Suprapubic skin (tissue), 4 donors: Measurements from ENCODE around the gene FEV. TPM values are rescaled to one million over a fixed set of nuclear protein-coding genes. Genes with fewer than 3 reads are reported as not detected.

Source experiments
- DNase-seq, 2 donors: peaks; one replicate each; pipeline ENCODE4 v3.0.0-alpha.2; 2019; ENCODE audit warnings: low spot score in 2 of 2
- H3K27ac ChIP-seq: fragments of 200-600 bp; sonication (generic); one replicate; pipeline ENCODE4 v1.5.1; 2019
- H3K27me3 ChIP-seq: fragments of 200-600 bp; sonication (generic); one replicate; pipeline ENCODE4 v1.5.1; 2019
- H3K36me3 ChIP-seq: fragments of 200-600 bp; sonication (generic); one replicate; pipeline ENCODE4 v1.5.1; 2019
- H3K4me1 ChIP-seq: fragments of 200-600 bp; sonication (generic); one replicate; pipeline ENCODE4 v1.5.1; 2019
- H3K4me3 ChIP-seq: fragments of 200-600 bp; sonication (generic); one replicate; pipeline ENCODE4 v1.5.1; 2019; ENCODE audit warnings: mild to moderate bottlenecking
- H3K9me3 ChIP-seq: fragments of 200-600 bp; sonication (generic); one replicate; pipeline ENCODE4 v1.5.1; 2019
- EP300 ChIP-seq: sonication (generic); formaldehyde crosslinking; IDR thresholded peaks from one replicate; pipeline ENCODE4 v1.6.1; 2017; ENCODE audit warnings: antibody characterized with exemption
- POLR2A ChIP-seq, 2 donors: fragments of 450-650 bp; IDR thresholded peaks; one replicate each; pipeline ENCODE4 v1.6.1; 2017; ENCODE audit warnings: antibody characterized with exemption in 2 of 2, mild to moderate bottlenecking in 2 of 2, moderate library complexity in 2 of 2
- POLR2AphosphoS5 ChIP-seq, 3 donors: sonication (generic); formaldehyde crosslinking; IDR thresholded peaks; one replicate each; pipeline ENCODE4 v1.6.1; 2017; ENCODE audit warnings: antibody characterized with exemption in 3 of 3
- WGBS: methylation state at CpG from one replicate; pipeline ENCODE4 v1.1.5; 2018; 5-methylcytosine and 5-hydroxymethylcytosine counted together
- total RNA-seq, 4 donors: library from RNA; depleted of rRNA; stranded (reverse); fragments of >200 nt; gene quantifications; one replicate each; pipeline ENCODE4 v1.1.0, GENCODE V29; 2016
- TF ChIP-seq, protein P1 (sequence below), 2 donors: fragments of 200-600 bp in 1 of 2; fragments of 450-650 bp in 1 of 2; sonication (generic) in 1 of 2; IDR thresholded peaks; one replicate each; pipeline ENCODE4 v1.5.1; 2016 to 2019; ENCODE audit warnings: antibody characterized with exemption in 2 of 2, mild to moderate bottlenecking in 1 of 2, moderate library complexity in 1 of 2

Gene FEV
- not detected for total RNA-seq

DNA sequence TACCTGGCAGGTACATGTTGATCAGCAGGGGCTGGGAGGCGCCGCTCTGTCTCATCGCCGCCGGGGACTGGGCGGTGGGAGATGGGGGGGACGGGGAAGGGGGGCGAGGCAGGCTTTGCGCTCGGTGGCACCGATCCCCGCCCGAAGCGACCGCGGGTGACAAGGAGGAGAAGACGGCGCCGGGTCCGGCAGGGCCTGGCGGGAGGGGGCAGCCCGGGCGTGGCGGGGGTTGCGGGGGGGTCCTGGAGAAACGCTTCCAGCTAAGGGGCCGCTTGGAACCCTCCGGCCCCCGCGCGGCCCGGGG is at the start of gene FEV:
TSS of gene FEV (minus strand) at position 164 of the 304 bp plus-strand sequence. CDS start at position 55, 109 bp downstream.
- H3K36me3 ChIP-seq = no peaks in the 10 kb centered on the region
- peaks cover 45% of the 10 kb centered on the region for H3K4me1 ChIP-seq
- H3K27ac ChIP-seq = no peak within 1 kb of the TSS
- TF ChIP-seq EP300 (no peak), POLR2AphosphoS5 (IDR thresholded peaks at IDR 0.05) (no peak), POLR2A (IDR thresholded peaks at IDR 0.05) (no peak)
- TF ChIP-seq, protein P1, sequence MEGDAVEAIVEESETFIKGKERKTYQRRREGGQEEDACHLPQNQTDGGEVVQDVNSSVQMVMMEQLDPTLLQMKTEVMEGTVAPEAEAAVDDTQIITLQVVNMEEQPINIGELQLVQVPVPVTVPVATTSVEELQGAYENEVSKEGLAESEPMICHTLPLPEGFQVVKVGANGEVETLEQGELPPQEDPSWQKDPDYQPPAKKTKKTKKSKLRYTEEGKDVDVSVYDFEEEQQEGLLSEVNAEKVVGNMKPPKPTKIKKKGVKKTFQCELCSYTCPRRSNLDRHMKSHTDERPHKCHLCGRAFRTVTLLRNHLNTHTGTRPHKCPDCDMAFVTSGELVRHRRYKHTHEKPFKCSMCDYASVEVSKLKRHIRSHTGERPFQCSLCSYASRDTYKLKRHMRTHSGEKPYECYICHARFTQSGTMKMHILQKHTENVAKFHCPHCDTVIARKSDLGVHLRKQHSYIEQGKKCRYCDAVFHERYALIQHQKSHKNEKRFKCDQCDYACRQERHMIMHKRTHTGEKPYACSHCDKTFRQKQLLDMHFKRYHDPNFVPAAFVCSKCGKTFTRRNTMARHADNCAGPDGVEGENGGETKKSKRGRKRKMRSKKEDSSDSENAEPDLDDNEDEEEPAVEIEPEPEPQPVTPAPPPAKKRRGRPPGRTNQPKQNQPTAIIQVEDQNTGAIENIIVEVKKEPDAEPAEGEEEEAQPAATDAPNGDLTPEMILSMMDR (IDR thresholded peaks at IDR 0.05) = no peak
- peaks cover 100% of the 10 kb centered on the region for H3K27me3 ChIP-seq
- H3K9me3 ChIP-seq = no peaks in the 10 kb centered on the region
- H3K4me3 ChIP-seq = peak within 1 kb of the TSS; percentile 0
- 0% methylated on average over 7 of the region's 32 CpGs for WGBS
- DNase-seq = no peak

DNA sequence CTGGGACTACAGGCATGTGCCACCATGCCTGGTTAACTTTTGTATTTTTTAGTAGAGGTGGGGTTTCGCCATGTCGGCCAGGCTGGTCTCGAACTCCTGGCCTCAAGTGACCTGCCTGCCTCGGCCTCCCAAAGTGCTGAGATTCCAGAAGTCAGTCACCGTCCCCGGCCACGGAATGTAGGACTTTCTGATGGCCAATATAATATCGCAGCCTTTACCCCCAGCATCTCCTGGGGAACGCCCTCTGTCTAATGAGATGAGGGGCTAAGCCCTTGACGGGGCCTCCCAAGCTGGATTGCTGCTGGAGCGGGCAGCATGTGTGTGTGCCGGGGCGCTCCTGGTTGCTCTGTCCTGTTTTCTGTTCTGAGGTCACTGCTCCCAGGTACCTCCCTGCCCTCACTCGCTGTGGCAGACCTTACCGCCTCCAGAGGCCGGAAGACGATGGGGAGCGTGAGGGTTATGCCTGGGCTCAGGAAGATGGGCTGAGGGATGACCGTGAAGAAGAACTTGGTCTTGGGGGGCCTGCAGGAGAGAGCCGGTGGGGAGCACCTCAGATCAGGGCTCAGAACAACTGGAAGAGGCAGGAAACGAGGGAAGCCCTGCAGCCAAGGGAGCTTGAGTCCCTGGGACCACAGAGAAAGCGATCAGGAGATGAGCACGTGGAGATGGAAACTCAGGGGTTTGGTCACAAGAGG is 47.2 kb upstream of the FEV start:
- H3K27me3 ChIP-seq = peaks cover 41% of the 10 kb centered on the region
- no peaks in the 10 kb centered on the region for H3K9me3 ChIP-seq
- TF ChIP-seq EP300 = no peak
- no peak for TF ChIP-seq POLR2A (IDR thresholded peaks at IDR 0.05)
- no peak for TF ChIP-seq POLR2AphosphoS5 (IDR thresholded peaks at IDR 0.05)
- TF ChIP-seq, protein P1 (IDR thresholded peaks at IDR 0.05) = no peak
- no peak overlapping the region for H3K4me3 ChIP-seq
- no peaks in the 10 kb centered on the region for H3K4me1 ChIP-seq
- H3K36me3 ChIP-seq = no peaks in the 10 kb centered on the region
- H3K27ac ChIP-seq = no peak overlapping the region
- WGBS = 79% methylated on average over 23 of the region's 23 CpGs
- DNase-seq = no peak

DNA sequence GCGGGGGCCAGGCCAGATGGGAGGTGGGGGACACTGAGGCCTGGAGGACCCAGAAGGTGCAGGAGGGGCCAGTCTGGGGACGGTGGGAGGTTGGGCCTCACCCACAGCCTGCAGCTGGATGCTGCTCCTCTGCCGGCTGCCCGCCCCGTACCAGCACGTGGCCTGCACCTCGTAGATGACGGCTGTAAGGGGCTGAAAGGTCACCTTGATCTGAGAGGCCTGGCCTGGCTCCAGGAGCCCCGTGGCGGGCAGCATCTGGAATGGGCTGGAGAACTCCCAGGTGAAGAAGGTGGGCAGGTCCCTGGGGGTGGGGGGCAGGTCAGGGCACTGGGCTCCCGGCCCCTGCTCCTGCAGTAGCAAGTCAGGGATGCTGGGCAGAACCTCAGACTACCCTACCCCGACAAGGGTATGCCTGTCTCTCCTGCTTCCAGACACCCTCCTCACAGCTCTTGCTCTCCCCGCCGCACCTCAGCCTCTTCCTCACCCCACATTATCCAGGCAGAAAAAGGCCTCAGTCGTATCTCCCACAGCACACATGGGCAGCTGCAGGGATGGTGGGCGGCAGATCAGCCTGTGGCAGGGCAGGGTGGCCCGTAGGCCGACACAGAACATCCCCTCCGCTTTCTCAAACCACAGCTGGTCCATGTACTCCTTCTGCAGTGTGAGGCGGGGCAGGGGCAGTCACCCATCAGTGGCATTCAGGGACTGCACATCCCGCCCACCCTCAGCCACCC is 46.2 kb upstream of the FEV start:
- Histone ChIP-seq H3K36me3 (no peaks in the 10 kb centered on the region), H3K27ac (no peak overlapping the region), H3K27me3 (peaks cover 39% of the 10 kb centered on the region), H3K4me3 (no peak overlapping the region), H3K9me3 (no peaks in the 10 kb centered on the region), H3K4me1 (no peaks in the 10 kb centered on the region)
- 68% methylated on average over 21 of the region's 21 CpGs for WGBS
- DNase-seq = no peak
- TF ChIP-seq, protein P1 (IDR thresholded peaks at IDR 0.05) = no peak
- TF ChIP-seq POLR2A (IDR thresholded peaks at IDR 0.05) = no peak

DNA sequence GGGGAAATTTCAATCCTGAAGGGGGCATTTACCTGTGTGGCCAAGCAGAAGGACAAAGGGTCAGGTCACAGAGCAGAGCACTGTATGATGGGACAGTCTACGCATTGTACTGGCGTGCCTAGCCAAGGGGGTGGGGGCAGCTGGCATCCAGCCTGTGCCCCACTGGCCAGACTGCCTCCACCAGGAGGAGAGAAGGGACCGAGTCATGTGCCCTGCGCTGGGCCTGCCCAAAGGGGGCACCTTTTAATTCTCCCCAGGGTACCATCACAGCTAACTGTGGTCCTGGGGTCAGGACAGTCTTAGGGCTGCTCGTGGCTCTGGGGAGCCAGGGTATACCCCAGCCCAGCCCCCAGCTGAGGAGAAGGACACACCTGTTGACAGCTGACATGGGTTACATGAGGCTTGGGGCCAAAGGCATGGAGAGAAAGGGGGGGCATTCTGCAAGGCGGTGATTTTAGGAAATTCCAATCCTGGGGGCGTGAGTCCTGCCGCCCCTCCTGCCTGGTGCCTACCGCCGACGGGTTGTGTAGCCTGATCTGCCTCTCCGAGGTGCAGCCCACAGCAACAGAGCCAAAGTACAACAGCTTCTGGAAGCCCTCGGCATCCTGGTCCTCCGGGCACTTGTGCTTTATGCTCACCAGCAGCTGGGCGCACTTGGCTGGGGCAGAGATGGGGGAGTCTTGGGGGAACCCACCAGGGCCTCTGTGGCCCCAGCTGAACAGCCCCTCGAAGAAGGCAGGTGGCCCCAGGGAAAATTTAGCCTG is 45.4 kb upstream of the FEV start:
- H3K27ac ChIP-seq = no peak overlapping the region
- no peak for TF ChIP-seq POLR2AphosphoS5 (IDR thresholded peaks at IDR 0.05)
- TF ChIP-seq, protein P1 (IDR thresholded peaks at IDR 0.05) = no peak
- H3K4me3 ChIP-seq = no peak overlapping the region
- no peaks in the 10 kb centered on the region for H3K4me1 ChIP-seq
- WGBS = 58% methylated on average over 6 of the region's 16 CpGs
- peaks cover 35% of the 10 kb centered on the region for H3K27me3 ChIP-seq
- no peaks in the 10 kb centered on the region for H3K9me3 ChIP-seq
- no peaks in the 10 kb centered on the region for H3K36me3 ChIP-seq
- DNase-seq = no peak

DNA sequence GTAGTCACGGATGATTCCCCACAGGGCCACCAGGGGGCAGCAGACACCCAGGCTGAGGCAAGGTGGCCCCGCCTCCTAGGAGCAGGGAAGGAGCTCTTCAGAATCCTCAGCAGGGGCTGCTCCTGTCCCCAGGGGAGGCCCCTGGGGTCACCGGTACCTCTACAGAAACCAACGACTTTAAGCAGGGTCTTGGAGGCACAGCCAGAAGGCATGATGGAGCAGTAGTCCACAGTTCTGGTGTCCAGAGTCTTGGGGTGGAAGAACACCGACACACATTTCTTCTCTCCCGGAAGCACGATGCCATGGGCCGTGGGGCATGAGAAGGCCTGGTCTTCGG is 44.8 kb upstream of the FEV start:
- Histone ChIP-seq H3K4me3 (no peak overlapping the region), H3K9me3 (no peaks in the 10 kb centered on the region), H3K36me3 (no peaks in the 10 kb centered on the region), H3K27me3 (peaks cover 35% of the 10 kb centered on the region), H3K27ac (no peak overlapping the region), H3K4me1 (no peaks in the 10 kb centered on the region)
- DNase-seq = peak in 1 of 2 donors; percentile 80
- no CpG with 5 or more reads among the region's 9 CpGs for WGBS
- TF ChIP-seq, protein P1 (IDR thresholded peaks at IDR 0.05) = peak; percentile 92 to 97
- no peak for TF ChIP-seq POLR2AphosphoS5 (IDR thresholded peaks at IDR 0.05)
